T-helper 9 cell (primary cell): Measurements from ENCODE around the gene GLI3.

Source experiments
- DNase-seq: peaks from one replicate; pipeline ENCODE4 v3.0.0-alpha.2; 2020

GLI3 gene

GRCh38 chr7:42168512-42168911 is 68.5 kb downstream of the GLI3 start:
- no peak for DNase-seq

GRCh38 chr7:42167631-42168236 is 69.3 kb downstream of the GLI3 start:
- DNase-seq, result no peak

GRCh38 chr7:42167206-42167605 is 69.8 kb downstream of the GLI3 start:
- DNase-seq, result no peak

DNA sequence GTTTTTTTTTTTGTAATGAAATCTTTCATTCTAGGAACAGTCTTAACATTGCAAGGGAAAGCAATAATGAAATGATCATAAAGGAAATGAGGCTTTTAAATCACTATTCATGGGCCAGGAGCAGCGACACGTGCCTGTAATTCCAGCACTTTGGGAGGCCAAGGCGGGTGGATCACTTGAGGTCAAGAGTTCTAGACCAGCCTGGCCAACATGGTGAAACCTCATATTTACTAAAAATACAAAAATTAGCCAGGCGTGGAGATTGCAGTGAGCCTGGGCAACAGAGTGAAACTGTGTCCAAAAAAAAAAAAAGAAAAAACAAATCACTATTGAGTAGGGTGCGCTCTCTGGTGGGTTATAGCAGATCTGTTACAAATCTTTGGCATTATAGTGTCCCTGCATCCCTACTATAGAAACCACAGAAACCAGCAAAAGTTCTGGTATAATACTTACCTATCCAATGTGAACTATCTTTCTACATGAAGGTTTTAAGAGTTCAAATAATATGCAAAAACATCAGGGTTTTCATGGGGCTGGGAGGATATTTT is 72.1 kb downstream of the GLI3 start:
- no peak for DNase-seq

DNA sequence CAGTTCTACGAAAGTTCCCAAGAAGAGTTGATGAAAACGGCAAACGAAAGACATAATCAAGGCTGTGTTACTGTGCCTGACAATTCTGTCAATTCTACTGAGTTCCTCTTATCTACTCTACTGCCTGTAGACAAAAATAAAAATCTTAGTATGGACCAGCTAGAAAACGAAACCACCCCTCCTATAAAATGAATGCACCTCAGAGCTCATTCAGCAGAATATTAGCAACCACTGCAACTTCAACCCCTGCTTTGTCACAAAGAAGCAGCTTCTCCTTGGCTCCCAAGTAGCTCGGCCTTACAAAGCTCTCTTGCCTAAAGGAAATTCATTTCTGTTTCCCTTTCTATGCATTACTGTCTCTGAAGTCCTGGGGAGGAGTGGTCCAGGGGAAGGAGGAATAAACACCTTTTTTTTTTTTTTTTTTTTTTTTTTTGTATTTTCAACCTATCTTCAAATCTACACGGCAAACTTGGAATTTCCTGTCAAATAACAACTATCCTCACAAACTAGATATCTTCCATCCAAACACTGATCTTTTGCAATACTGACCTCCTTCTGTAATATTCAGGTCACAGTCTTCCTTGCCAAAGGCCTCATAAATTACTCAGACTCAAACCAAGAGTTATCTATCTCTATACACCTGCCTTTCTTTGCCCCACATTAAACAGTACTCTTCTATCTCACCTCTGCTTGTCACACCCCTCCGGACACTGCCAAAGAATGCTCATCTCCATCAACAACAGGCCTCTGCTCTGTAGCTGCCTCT is 74.3 kb downstream of the GLI3 start:
- DNase-seq, result no peak

- DNase-seq, result no peak
Observed at GRCh38 chr7:42161719-42162118, 75.3 kb downstream of the GLI3 start.

DNA sequence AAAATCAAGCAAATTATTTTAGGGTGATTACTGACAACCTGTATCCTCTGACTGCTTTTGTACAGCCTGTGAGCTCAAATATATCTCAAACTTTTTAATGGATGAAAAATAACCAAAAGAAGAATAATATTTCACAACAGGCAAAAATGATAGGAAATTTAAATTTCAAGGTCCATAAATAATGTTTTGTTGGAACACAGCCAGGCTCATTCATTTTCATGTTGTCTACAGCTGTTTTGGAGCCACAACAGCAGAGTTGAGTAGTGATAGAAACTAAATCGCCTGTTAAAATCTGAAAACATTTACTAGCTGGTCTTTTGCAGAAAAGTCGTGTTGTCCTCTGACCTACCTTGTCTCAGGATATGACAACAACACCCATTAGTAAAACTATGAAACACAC is 75.9 kb downstream of the GLI3 start:
- no peak for DNase-seq

- no peak for DNase-seq
Observed at GRCh38 chr7:42159130-42159529, 77.9 kb downstream of the GLI3 start.

DNA sequence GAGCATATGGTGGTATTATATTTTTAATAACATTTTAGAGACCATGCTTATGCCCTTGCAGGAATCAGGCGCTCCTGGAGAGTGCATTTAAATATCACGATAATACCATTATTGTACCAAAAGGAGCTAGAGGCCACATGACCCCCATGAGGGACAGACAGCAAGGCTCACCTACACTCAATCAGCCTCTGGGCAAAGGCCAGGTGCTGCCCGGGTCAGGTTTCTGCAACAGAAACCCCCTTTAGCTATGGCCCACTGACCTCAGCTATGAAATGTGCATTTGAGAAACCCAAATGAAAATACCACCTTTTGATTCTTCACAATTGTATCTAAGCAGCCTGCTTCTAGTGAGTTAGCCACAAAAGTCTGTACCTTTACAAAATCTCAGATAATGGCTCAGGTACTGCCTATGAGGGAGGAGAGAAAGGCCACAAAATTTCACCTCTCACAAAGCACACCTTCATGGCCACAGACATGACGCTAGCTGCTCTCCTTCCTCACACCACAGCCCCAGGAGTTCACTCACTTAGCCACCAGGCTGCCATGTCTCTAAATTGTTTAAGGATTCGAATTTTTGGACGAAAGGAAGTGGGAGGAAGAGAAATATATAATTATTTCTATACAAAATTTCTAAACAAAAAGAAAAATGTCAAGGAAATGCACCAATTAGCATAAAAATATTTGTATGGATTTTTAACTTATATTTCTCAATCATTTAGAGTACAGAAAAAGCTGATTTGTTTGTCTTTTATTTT is 79.9 kb downstream of the GLI3 start:
- DNase-seq, result no peak

GRCh38 chr7:42156291-42156865 is 80.6 kb downstream of the GLI3 start:
- DNase-seq, result no peak

DNA sequence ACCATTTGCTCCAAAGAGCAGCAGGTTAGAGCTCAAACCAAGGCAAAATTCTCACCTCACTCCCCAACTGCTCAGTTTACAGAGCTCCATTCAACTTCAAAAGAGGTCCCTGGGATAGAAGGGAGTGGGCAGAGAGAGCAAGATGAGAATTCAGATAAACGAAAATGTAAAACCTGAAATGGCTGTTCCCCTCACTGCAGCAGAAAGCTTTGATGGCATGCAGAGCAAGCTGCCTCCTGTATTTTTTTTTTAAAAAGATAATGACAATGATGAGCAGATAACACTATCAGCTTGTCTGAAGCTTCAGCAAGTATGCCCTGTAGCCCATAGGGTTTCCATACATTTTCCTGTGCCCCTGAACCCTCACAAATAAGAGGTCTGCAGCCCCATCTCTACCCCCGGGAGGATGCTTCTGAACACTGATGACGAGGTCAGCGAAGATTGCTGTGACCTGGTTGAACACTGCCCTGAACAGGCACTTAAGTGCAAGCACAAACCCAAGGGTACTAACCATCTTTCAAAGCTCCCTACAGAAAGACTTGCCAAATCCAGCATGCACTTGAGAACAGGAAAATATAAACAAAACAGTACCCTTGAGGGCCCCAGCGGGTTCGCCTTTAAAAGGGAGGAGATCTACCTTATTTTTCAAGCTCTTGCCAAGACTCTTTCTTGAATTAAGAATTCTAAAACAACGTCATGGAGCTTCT is 81.3 kb downstream of the GLI3 start:
- no peak for DNase-seq

DNA sequence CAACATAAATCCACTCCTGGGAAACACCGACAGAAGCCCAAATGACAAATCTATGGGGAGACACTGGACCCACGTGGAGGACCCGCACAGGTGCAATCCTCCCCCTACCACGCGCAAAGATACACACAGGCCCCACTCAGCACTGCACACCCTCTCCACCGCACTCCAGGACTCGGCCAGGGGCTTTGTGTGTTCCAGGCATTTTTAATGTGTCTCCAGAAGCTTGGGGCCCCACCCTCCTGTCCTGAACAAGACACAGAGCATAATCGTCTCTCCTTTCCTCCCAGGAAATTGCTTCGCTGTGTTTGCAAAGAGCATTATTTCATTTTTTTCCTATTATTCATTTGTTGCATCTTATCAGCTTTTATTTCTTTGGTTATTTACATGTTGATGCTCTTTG is 82.8 kb downstream of the GLI3 start:
- DNase-seq, result no peak

GRCh38 chr7:42152329-42153205 is 84.4 kb downstream of the GLI3 start:
- no peak for DNase-seq

DNA sequence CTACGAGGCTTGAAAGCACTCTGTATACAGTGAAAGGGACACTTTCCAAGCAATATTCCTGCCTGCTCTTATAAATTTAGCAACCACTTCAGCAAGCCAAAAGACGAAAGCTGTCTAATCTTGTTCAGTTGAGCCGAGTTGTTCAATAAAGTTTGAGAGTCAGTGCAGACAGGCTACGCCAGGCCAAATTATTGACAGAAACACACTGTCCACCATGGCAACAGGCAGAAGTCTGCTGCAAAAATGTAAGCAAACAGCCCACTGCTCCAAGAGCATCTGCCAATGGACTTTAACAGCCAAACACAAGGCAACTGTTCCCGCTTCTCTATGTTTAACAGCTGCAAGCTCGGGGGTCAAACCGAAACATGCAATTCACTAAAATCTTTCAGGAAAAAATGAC is 85.7 kb downstream of the GLI3 start:
- no peak for DNase-seq

- DNase-seq, result no peak
Observed at GRCh38 chr7:42145539-42145938, 91.5 kb downstream of the GLI3 start.

DNA sequence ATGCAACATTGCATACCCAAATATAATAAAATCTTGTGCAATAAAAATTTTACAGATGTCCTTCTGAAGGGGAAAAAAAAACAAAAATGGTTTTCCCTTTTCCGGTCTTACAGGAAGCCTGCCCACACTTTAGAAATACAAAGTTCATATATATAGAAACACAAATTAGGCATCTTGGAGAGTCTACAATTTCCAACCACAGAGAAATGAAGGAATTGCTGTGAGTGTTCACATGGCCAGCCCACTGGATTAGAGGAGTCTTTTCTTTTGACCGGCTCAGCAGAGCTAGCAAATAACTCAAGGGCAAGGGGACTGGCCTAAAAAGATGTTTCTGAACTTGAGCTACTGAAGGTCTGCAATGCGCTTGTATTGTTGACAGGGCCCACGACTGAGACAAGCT is 92.4 kb downstream of the GLI3 start:
- no peak for DNase-seq

GRCh38 chr7:42143711-42144600 is 93.1 kb downstream of the GLI3 start:
- DNase-seq, result no peak

- no peak for DNase-seq
Observed at GRCh38 chr7:42142089-42142488, 94.9 kb downstream of the GLI3 start.

DNA sequence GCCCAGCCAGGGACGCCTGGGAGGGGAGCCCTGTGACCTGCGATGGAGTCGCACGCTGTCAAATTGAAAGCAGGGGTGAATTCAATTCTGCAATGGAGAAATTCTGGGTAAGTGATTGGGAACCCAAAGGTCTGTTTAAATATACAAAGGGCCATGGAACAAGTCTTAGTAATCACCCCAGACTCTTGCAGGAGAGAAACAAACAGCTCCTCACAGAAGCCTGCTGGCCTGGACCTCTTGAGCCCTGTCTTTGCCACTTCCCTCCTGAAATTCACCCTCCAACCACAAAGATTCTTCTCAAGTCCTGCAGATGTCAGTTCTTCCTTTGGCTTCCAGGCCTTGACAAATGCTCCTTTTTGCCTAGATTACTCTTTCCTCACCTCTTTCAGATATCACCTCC is 97.3 kb downstream of the GLI3 start:
- DNase-seq, result no peak

GRCh38 chr7:42138691-42139090 is 98.3 kb downstream of the GLI3 start:
- DNase-seq, result no peak

- DNase-seq, result no peak
Observed at GRCh38 chr7:42137941-42138340, 99.1 kb downstream of the GLI3 start.
